Tibial nerve (tissue), 4 donors: ENCODE results near the gene CDH12. TPM values are rescaled to one million over a fixed set of nuclear protein-coding genes. Genes with fewer than 3 reads are reported as not detected.

ENCODE experiments used
- DNase-seq, 2 donors: peaks; one replicate each; pipeline ENCODE4 v3.0.0-alpha.2; 2019; ENCODE audit warnings: low spot score in 2 of 2
- H3K27ac ChIP-seq, 4 donors: fragments of 200-600 bp; sonication (generic) in 3 of 4; one replicate each; pipeline ENCODE4 v1.5.1; 2017 to 2019; ENCODE audit warnings: mild to moderate bottlenecking in 1 of 4
- H3K27me3 ChIP-seq, 2 donors: fragments of 200-600 bp; sonication (generic) in 1 of 2; one replicate each; pipeline versions ENCODE4 v1.5.1 to v1.6.0; 2017 to 2019
- H3K36me3 ChIP-seq, 3 donors: fragments of 200-600 bp; sonication (generic); one replicate each; pipeline ENCODE4 v1.5.1; 2018 to 2019
- H3K4me1 ChIP-seq, 4 donors: fragments of 200-600 bp; sonication (generic) in 3 of 4; one replicate each; pipeline ENCODE4 v1.5.1; 2017 to 2019
- H3K4me3 ChIP-seq, 4 donors: fragments of 200-600 bp; sonication (generic) in 3 of 4; one replicate each; pipeline ENCODE4 v1.5.1; 2017 to 2019; ENCODE audit warnings: mild to moderate bottlenecking in 1 of 4, moderate library complexity in 1 of 4
- H3K9me3 ChIP-seq, 4 donors: fragments of 200-600 bp; sonication (generic) in 3 of 4; one replicate each; pipeline ENCODE4 v1.5.1; 2017 to 2019
- CTCF ChIP-seq, 5 experiments: fragments of 200-600 bp in 3 of 5; fragments of 450-650 bp in 2 of 5; sonication (generic) in 3 of 5; IDR thresholded peaks; one replicate each; pipeline ENCODE4 v1.5.1; 2016 to 2019; ENCODE audit warnings: antibody characterized with exemption in 5 of 5, mild to moderate bottlenecking in 3 of 5, moderate library complexity in 2 of 5
- EP300 ChIP-seq, 2 donors: sonication (generic); formaldehyde crosslinking; IDR thresholded peaks; one replicate each; pipeline ENCODE4 v1.6.1; 2017; ENCODE audit warnings: antibody characterized with exemption in 2 of 2, mild to moderate bottlenecking in 1 of 2
- POLR2A ChIP-seq, 2 donors: fragments of 450-650 bp; IDR thresholded peaks; one replicate each; pipeline ENCODE4 v1.6.1; 2017; ENCODE audit warnings: antibody characterized with exemption in 2 of 2, mild to moderate bottlenecking in 2 of 2, moderate library complexity in 2 of 2
- WGBS, 2 donors: methylation state at CpG; one replicate each; pipeline ENCODE4 v1.1.5; 2018; 5-methylcytosine and 5-hydroxymethylcytosine counted together
- total RNA-seq, 4 donors: library from RNA; depleted of rRNA; stranded (reverse); fragments of >200 nt; gene quantifications; one replicate each; pipeline ENCODE4 v1.1.0, GENCODE V29; 2016

CDH12 gene
- total RNA-seq, 4 donors from 2014 or later = 0.30 TPM; not detected in 3

- Histone ChIP-seq H3K27ac (no peak overlapping the region), H3K9me3 (no peaks in the 10 kb centered on the region), H3K27me3 (no peaks in the 10 kb centered on the region), H3K4me1 (no peaks in the 10 kb centered on the region), H3K36me3 (no peaks in the 10 kb centered on the region), H3K4me3 (no peak overlapping the region)
- no peak for DNase-seq
- TF ChIP-seq CTCF (IDR thresholded peaks at IDR 0.05) (no peak), EP300 (IDR thresholded peaks at IDR 0.05) (no peak), POLR2A (IDR thresholded peaks at IDR 0.05) (no peak)
- WGBS, 2 donors = 73 to 76% methylated on average over 2 of the region's 2 CpGs
These were observed 59.7 kb downstream of the CDH12 start for GRCh38 chr5:22793463-22793862.

- H3K27ac ChIP-seq = no peak overlapping the region
- H3K27me3 ChIP-seq = no peaks in the 10 kb centered on the region
- WGBS, 2 donors = 85 to 96% methylated on average over 1 of the region's 1 CpG
- H3K4me3 ChIP-seq = no peak overlapping the region
- TF ChIP-seq EP300 (IDR thresholded peaks at IDR 0.05) = no peak
- no peak for TF ChIP-seq CTCF (IDR thresholded peaks at IDR 0.05)
- no peak for TF ChIP-seq POLR2A (IDR thresholded peaks at IDR 0.05)
- peaks cover 0 to 5% (median 0%) of the 10 kb centered on the region in 4 donors for H3K9me3 ChIP-seq
- no peaks in the 10 kb centered on the region for H3K36me3 ChIP-seq
- no peak for DNase-seq
- H3K4me1 ChIP-seq = no peaks in the 10 kb centered on the region
These were observed 65.3 kb downstream of the CDH12 start for GRCh38 chr5:22787807-22788206.

- Histone ChIP-seq H3K27ac (no peak overlapping the region), H3K36me3 (no peaks in the 10 kb centered on the region), H3K4me3 (no peak overlapping the region), H3K9me3 (peaks cover 0 to 5% (median 0%) of the 10 kb centered on the region in 4 donors), H3K4me1 (no peaks in the 10 kb centered on the region), H3K27me3 (no peaks in the 10 kb centered on the region)
- TF ChIP-seq EP300 (IDR thresholded peaks at IDR 0.05) (no peak), POLR2A (IDR thresholded peaks at IDR 0.05) (no peak), CTCF (IDR thresholded peaks at IDR 0.05) (no peak)
- 86 to 90% methylated on average over 5 of the region's 5 CpGs for WGBS, 2 donors
- DNase-seq = no peak
These were observed 65.7 kb downstream of the CDH12 start for GRCh38 chr5:22787398-22787797.

- TF ChIP-seq CTCF (IDR thresholded peaks at IDR 0.05) = no peak
- TF ChIP-seq EP300 (IDR thresholded peaks at IDR 0.05) = no peak
- TF ChIP-seq POLR2A (IDR thresholded peaks at IDR 0.05) = no peak
These were observed 72.4 kb downstream of the CDH12 start for GRCh38 chr5:22780756-22781155.

GRCh38 chr5:22779499-22779898, 73.6 kb downstream of the CDH12 start:
- TF ChIP-seq POLR2A (IDR thresholded peaks at IDR 0.05) (no peak), CTCF (IDR thresholded peaks at IDR 0.05) (no peak), EP300 (IDR thresholded peaks at IDR 0.05) (no peak)
- no peaks in the 10 kb centered on the region for H3K36me3 ChIP-seq
- no peaks in the 10 kb centered on the region for H3K4me1 ChIP-seq
- H3K27ac ChIP-seq = no peak overlapping the region
- WGBS, 2 donors = 79 to 83% methylated on average over 3 of the region's 3 CpGs
- H3K27me3 ChIP-seq = no peaks in the 10 kb centered on the region
- no peak overlapping the region for H3K4me3 ChIP-seq
- DNase-seq = no peak
- H3K9me3 ChIP-seq = no peaks in the 10 kb centered on the region

More at GRCh38 chr5:22780756-22781155, 72.4 kb downstream of the CDH12 start:
- DNase-seq = no peak
- Histone ChIP-seq H3K27me3 (no peaks in the 10 kb centered on the region), H3K27ac (no peak overlapping the region), H3K4me1 (no peaks in the 10 kb centered on the region), H3K9me3 (no peaks in the 10 kb centered on the region), H3K4me3 (no peak overlapping the region), H3K36me3 (no peaks in the 10 kb centered on the region)
